ENCODE measurements around the gene BAD. TPM values are rescaled to one million over a fixed set of nuclear protein-coding genes. Genes with fewer than 3 reads are reported as not detected.
A peak's percentile ranks its signal among the peaks of the same experiment; 100 is the strongest.

The BAD gene
- total RNA-seq, 4 donors from 2014 or later: 57.1 to 71.9 (median 64.4) TPM

DNA sequence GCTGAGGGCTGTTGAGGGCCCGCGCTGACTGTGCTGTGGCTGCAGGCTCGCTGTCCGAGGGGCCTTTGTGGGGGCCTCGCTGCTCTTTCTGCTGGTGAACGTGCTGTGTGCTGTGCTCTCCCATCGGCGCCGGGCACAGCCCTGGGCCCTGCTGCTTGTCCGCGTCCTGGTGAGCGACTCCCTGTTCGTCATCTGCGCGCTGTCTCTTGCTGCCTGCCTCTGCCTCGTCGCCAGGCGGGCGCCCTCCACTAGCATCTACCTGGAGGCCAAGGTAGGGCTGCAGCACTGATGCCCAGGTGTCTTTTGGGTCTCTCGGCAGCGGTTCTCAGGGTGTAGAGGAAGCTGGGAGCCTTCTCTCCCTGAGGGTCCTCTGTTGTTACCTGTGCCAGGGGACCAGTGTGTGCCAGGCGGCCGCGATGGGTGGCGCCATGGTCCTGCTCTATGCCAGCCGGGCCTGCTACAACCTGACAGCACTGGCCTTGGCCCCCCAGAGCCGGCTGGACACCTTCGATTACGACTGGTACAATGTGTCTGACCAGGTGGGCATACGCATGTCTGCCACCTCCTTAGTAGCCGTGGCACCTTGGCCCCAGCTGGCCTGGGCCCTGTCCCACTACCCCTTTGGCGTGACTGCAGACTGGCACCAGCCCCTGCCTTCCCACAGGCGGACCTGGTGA, 3.3 kb upstream of the BAD start:
- no peak for DNase-seq (ENCODE audit: low spot score in 2 of 2)
- 95% methylated on average over 23 of the region's 33 CpGs for whole genome bisulfite sequencing
- no peak overlapping the region for H3K4me3 ChIP-seq
- H3K36me3 ChIP-seq: peaks cover 6% of the 10 kb centered on the region
- peaks cover 50% of the 10 kb centered on the region for H3K4me1 ChIP-seq
- no peaks in the 10 kb centered on the region for H3K9me3 ChIP-seq
- H3K27ac ChIP-seq: no peak overlapping the region
- TF ChIP-seq, protein P1, sequence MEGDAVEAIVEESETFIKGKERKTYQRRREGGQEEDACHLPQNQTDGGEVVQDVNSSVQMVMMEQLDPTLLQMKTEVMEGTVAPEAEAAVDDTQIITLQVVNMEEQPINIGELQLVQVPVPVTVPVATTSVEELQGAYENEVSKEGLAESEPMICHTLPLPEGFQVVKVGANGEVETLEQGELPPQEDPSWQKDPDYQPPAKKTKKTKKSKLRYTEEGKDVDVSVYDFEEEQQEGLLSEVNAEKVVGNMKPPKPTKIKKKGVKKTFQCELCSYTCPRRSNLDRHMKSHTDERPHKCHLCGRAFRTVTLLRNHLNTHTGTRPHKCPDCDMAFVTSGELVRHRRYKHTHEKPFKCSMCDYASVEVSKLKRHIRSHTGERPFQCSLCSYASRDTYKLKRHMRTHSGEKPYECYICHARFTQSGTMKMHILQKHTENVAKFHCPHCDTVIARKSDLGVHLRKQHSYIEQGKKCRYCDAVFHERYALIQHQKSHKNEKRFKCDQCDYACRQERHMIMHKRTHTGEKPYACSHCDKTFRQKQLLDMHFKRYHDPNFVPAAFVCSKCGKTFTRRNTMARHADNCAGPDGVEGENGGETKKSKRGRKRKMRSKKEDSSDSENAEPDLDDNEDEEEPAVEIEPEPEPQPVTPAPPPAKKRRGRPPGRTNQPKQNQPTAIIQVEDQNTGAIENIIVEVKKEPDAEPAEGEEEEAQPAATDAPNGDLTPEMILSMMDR (IDR thresholded peaks at IDR 0.05): no peak
- TF ChIP-seq POLR2A (IDR thresholded peaks at IDR 0.05) (no peak), POLR2AphosphoS5 (IDR thresholded peaks at IDR 0.05) (no peak)
- H3K27me3 ChIP-seq: peaks cover 19% of the 10 kb centered on the region

DNA sequence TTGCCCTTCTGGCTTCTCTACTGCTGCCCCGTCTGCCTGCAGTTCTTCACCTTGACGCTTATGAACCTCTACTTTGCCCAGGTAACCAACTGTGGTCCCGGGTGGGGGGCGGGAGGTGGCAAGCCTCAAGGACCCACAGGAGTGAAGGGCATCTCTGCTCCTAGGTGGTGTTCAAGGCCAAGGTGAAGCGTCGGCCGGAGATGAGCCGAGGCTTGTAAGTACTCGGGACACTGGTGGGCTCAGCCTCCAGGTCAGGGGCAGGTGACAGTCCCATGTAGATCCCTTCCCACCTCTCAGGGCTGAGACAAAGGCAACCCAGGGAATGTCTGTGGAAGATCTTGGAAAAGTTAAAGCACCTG, 2.3 kb upstream of the BAD start:
- Histone ChIP-seq H3K27ac (no peak overlapping the region), H3K36me3 (peaks cover 6% of the 10 kb centered on the region), H3K9me3 (no peaks in the 10 kb centered on the region), H3K4me1 (peaks cover 40% of the 10 kb centered on the region), H3K4me3 (no peak overlapping the region), H3K27me3 (peaks cover 9% of the 10 kb centered on the region)
- no peak for DNase-seq (ENCODE audit: low spot score in 2 of 2)
- no peak for TF ChIP-seq EP300 (IDR thresholded peaks at IDR 0.05)
- TF ChIP-seq POLR2AphosphoS5 (IDR thresholded peaks at IDR 0.05): no peak
- TF ChIP-seq POLR2A (IDR thresholded peaks at IDR 0.05): no peak
- TF ChIP-seq, protein P1 (IDR thresholded peaks at IDR 0.05): no peak
- 90% methylated on average over 9 of the region's 9 CpGs for WGBS

DNA sequence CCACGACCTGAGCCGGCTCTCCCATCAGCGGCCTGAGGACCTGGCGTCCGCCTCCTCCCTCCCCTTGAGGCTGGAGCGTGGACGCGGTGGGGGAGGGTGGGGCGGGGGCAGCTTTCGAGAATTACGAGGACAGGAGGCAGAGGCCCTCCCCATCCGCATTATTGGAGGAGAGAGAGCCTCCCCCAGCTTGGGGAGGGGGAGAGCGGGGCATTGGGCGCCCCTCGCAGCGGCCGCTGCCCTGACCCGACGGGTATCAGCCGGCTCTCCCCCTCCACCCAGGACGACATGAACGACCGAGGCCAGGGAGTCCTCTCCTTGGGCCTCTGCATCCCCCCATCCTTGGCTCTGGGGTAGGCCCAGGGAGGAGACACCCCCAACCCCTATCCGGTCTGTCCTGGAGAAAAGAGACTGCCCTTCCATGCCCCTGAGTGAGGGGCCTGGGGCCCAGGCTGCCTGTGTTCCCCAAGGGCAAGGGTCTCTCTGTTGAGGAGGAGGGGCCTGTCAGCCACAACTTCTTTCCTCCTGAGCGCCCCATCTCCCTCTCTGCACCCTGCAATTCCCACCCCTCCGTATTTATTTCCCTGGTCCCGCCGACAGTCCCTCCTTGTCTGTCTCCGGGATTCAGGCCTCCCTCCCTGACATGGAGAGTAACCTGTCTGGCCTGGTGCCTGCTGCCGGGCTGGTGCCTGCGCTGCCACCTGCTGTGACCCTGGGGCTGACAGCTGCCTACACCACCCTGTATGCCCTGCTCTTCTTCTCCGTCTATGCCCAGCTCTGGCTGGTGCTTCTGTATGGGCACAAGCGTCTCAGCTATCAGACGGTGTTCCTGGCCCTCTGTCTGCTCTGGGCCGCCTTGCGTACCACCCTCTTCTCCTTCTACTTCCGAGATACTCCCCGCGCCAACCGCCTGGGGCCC, 1.7 kb upstream of the BAD start:
- 32% methylated on average over 23 of the region's 40 CpGs for WGBS
- no peaks in the 10 kb centered on the region for H3K9me3 ChIP-seq
- peaks cover 2% of the 10 kb centered on the region for H3K27me3 ChIP-seq
- DNase-seq (ENCODE audit: low spot score in 2 of 2): no peak
- peak overlapping the region; percentile 81 for H3K4me3 ChIP-seq
- H3K4me1 ChIP-seq: peaks cover 34% of the 10 kb centered on the region
- peak overlapping the region; percentile 92 for H3K27ac ChIP-seq
- TF ChIP-seq, protein P1 (IDR thresholded peaks at IDR 0.05): no peak
- TF ChIP-seq POLR2AphosphoS5 (IDR thresholded peaks at IDR 0.05) (no peak), EP300 (IDR thresholded peaks at IDR 0.05) (no peak)
- peaks cover 6% of the 10 kb centered on the region for H3K36me3 ChIP-seq

DNA sequence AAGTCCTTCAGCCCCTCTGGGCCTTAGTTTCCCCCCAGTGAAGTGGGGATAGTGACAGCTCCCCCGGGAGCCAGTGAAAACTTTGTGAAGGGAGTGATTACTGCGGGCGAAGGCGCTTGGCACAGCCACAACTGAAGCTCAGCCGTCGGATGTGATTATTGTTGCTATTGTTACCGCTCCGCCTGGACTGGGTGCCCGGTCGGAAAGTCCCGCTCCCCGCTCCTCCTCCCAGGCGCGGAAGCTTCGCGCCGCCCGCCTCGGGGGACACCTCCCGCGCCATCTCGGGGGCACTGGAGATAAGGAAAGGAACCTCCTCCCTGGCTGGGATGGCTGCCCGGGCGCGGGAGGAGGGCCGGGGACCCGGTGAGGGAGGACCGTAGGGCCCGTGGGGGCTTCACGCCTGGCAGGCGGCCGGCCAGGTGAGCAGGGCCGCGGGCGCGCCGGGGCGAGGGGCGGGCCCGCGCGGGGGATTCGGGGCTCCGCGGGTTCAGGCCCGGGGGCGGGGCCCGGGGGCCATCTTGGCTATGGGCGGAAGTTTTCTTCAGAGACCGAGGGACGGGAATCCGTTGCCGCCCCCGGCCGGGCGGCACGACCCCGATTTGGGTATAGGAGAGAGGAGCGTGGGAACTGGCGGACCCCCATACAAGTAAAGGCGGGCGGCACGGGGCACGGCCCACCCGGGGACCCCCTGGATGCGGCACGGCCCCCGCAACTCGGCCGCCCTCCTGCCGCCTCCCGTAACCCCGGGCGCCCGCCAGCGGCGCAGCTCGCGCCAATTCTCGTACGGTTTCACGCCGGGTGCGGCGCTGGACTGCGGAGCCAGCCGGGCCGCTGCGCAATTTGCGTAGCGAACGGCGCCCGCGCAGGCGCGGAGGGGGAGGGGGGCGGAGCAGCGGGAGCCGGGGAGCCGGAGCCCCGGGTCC, 758 bp upstream of the BAD start, which contains the start of gene GPR137:
Gene GPR137 (plus strand): TSS at position 887 of the 923 bp plus-strand sequence. CDS start 677 bp downstream, outside the sequence.
- peaks cover 29% of the 10 kb centered on the region for H3K4me1 ChIP-seq
- 0% methylated on average over 7 of the region's 102 CpGs for WGBS

More for the DNA sequence above, 758 bp upstream of the BAD start, which contains the start of gene GPR137:
- Histone ChIP-seq H3K27me3 (no peaks in the 10 kb centered on the region), H3K4me3 (peak within 1 kb of the TSS; percentile 81), H3K36me3 (peaks cover 6% of the 10 kb centered on the region), H3K9me3 (no peaks in the 10 kb centered on the region), H3K27ac (peak within 1 kb of the TSS; percentile 92)
- TF ChIP-seq POLR2A (IDR thresholded peaks at IDR 0.05): peak in 1 of 2 donors; percentile 11
- TF ChIP-seq, protein P1 (IDR thresholded peaks at IDR 0.05): no peak
- no peak for TF ChIP-seq EP300 (IDR thresholded peaks at IDR 0.05)
- TF ChIP-seq POLR2AphosphoS5 (IDR thresholded peaks at IDR 0.05): peak in 1 of 3 donors; percentile 77
- DNase-seq (ENCODE audit: low spot score in 2 of 2): peak; percentile 92 to 95

Data from suprapubic skin (tissue), 4 donors.